GM19351 (cell line): Measurements from ENCODE around the gene CHRNA7.

ENCODE experiments used
- ATAC-seq: cut with Tn5 transposase; IDR thresholded peaks from one replicate; pipeline ENCODE4 v1.9.1; 2021; ENCODE audit warnings: mild to moderate bottlenecking, moderate library complexity; ENCODE audit not compliant: unreplicated experiment

The CHRNA7 gene

GRCh38 chr15:32067115-32067514 lies 36.8 kb downstream of the CHRNA7 start:
- ATAC-seq = no peak

- no peak for ATAC-seq
Observed at GRCh38 chr15:32089851-32090359, 59.6 kb downstream of the CHRNA7 start.

- no peak for ATAC-seq
Observed at GRCh38 chr15:32091505-32092380, 61.4 kb downstream of the CHRNA7 start.

- no peak for ATAC-seq
Observed at GRCh38 chr15:32096213-32096612, 65.9 kb downstream of the CHRNA7 start.

GRCh38 chr15:32096916-32097617 lies 66.8 kb downstream of the CHRNA7 start:
- no peak for ATAC-seq

GRCh38 chr15:32098033-32098432 lies 67.7 kb downstream of the CHRNA7 start:
- ATAC-seq = no peak

- no peak for ATAC-seq
Observed at GRCh38 chr15:32099097-32099785, 68.9 kb downstream of the CHRNA7 start.

GRCh38 chr15:32099956-32100684 lies 69.8 kb downstream of the CHRNA7 start:
- no peak for ATAC-seq

GRCh38 chr15:32104061-32104995 lies 74.0 kb downstream of the CHRNA7 start:
- no peak for ATAC-seq

GRCh38 chr15:32105258-32106241 lies 75.2 kb downstream of the CHRNA7 start:
- ATAC-seq = no peak

GRCh38 chr15:32106401-32107381 lies 76.4 kb downstream of the CHRNA7 start:
- no peak for ATAC-seq

GRCh38 chr15:32107477-32108080 lies 77.3 kb downstream of the CHRNA7 start:
- no peak for ATAC-seq

GRCh38 chr15:32108661-32109060 lies 78.3 kb downstream of the CHRNA7 start:
- no peak for ATAC-seq

GRCh38 chr15:32112101-32112500 lies 81.8 kb downstream of the CHRNA7 start:
- ATAC-seq = no peak

GRCh38 chr15:32113224-32113623 lies 82.9 kb downstream of the CHRNA7 start:
- no peak for ATAC-seq

- ATAC-seq = no peak
Observed at GRCh38 chr15:32117122-32117521, 86.8 kb downstream of the CHRNA7 start.

- no peak for ATAC-seq
Observed at GRCh38 chr15:32119286-32119685, 89.0 kb downstream of the CHRNA7 start.
